ENCODE measurements around the gene FFAR4. TPM values are rescaled to one million over a fixed set of nuclear protein-coding genes. Genes with fewer than 3 reads are reported as not detected.
"Not testable (repeated sequence)": the region's sequence is repeated elsewhere in the genome, so short reads cannot be mapped to it uniquely, and the experiment has no call there.

The FFAR4 gene
- total RNA-seq: not detected

- POLR2A ChIA-PET: no interaction called here
- Mint-ChIP-seq H3K27me3 (peaks cover 55% of the 10 kb centered on the region), H3K36me3 (ENCODE audit: low read depth) (no peaks in the 10 kb centered on the region), H3K9me3 (no peaks in the 10 kb centered on the region), H3K4me1 (no peaks in the 10 kb centered on the region), H3K4me3 (no peak within 1 kb of the TSS), H3K27ac (no peak within 1 kb of the TSS)
- DNase-seq: no peak
- CTCF ChIA-PET: no interaction called here
Observed at GRCh38 chr10:93566435-93567276, at the start of gene FFAR4. TSS of gene FFAR4 (plus strand) at chr10:93566665. CDS start at chr10:93566721, 56 bp downstream.

GRCh38 chr10:93518531-93518930, 47.9 kb upstream of the FFAR4 start:
- POLR2A ChIA-PET: no interaction called here
- H3K4me1 Mint-ChIP-seq: no peaks in the 10 kb centered on the region
- no peak overlapping the region for H3K4me3 Mint-ChIP-seq
- H3K27ac Mint-ChIP-seq: no peak overlapping the region
- CTCF ChIA-PET: interaction anchor here (1.7 kb wide), 1 partner anchor 24 kb away, joined by 4 read pairs; no protein-coding TSS in a partner anchor
- H3K36me3 Mint-ChIP-seq (ENCODE audit: low read depth): peaks cover 81% of the 10 kb centered on the region
- no peaks in the 10 kb centered on the region for H3K27me3 Mint-ChIP-seq
- peaks cover 4% of the 10 kb centered on the region for H3K9me3 Mint-ChIP-seq
- DNase-seq: no peak

- Mint-ChIP-seq H3K4me3 (no peak overlapping the region), H3K4me1 (no peaks in the 10 kb centered on the region), H3K27ac (no peak overlapping the region), H3K9me3 (no peaks in the 10 kb centered on the region), H3K36me3 (ENCODE audit: low read depth) (peaks cover 2% of the 10 kb centered on the region), H3K27me3 (peaks cover 27% of the 10 kb centered on the region)
- POLR2A ChIA-PET: no interaction called here
- DNase-seq: no peak
- CTCF ChIA-PET: interaction anchor here (1.6 kb wide), 1 partner anchor 19 kb away, joined by 3 read pairs; no protein-coding TSS in a partner anchor
Observed at GRCh38 chr10:93535293-93535692, 31.2 kb upstream of the FFAR4 start.

GRCh38 chr10:93540871-93541270, 25.6 kb upstream of the FFAR4 start:
- H3K4me1 Mint-ChIP-seq; POLR2A ChIA-PET; H3K36me3 Mint-ChIP-seq (ENCODE audit: low read depth); H3K27ac Mint-ChIP-seq; CTCF ChIA-PET; H3K4me3 Mint-ChIP-seq; DNase-seq; H3K9me3 Mint-ChIP-seq: not testable (repeated sequence)
- H3K27me3 Mint-ChIP-seq: peaks cover 31% of the 10 kb centered on the region

GRCh38 chr10:93541402-93542357, 24.8 kb upstream of the FFAR4 start:
- DNase-seq: peak; percentile 15
- no peaks in the 10 kb centered on the region for H3K4me1 Mint-ChIP-seq
- H3K9me3 Mint-ChIP-seq: no peaks in the 10 kb centered on the region
- H3K4me3 Mint-ChIP-seq: no peak overlapping the region
- ChIA-PET CTCF (interaction anchor here (0.6 to 1.5 kb wide), 2 partner anchors 23 to 137 kb away, joined by 3 to 4 read pairs; no protein-coding TSS in a partner anchor), POLR2A (no interaction called here)
- peaks cover 34% of the 10 kb centered on the region for H3K27me3 Mint-ChIP-seq
- H3K27ac Mint-ChIP-seq: no peak overlapping the region
- no peaks in the 10 kb centered on the region for H3K36me3 Mint-ChIP-seq (ENCODE audit: low read depth)

GRCh38 chr10:93542358-93542791, 24.1 kb upstream of the FFAR4 start:
- DNase-seq: no peak
- H3K4me1 Mint-ChIP-seq: no peaks in the 10 kb centered on the region
- peaks cover 33% of the 10 kb centered on the region for H3K27me3 Mint-ChIP-seq
- no peaks in the 10 kb centered on the region for H3K9me3 Mint-ChIP-seq
- ChIA-PET POLR2A (no interaction called here), CTCF (interaction anchor here (0.6 to 1.5 kb wide), 2 partner anchors 23 to 137 kb away, joined by 3 to 4 read pairs; no protein-coding TSS in a partner anchor)
- no peak overlapping the region for H3K4me3 Mint-ChIP-seq
- no peak overlapping the region for H3K27ac Mint-ChIP-seq
- no peaks in the 10 kb centered on the region for H3K36me3 Mint-ChIP-seq (ENCODE audit: low read depth)

- POLR2A ChIA-PET; DNase-seq; CTCF ChIA-PET; H3K27me3 Mint-ChIP-seq; H3K4me1 Mint-ChIP-seq; H3K4me3 Mint-ChIP-seq; H3K27ac Mint-ChIP-seq; H3K9me3 Mint-ChIP-seq; H3K36me3 Mint-ChIP-seq (ENCODE audit: low read depth): not testable (repeated sequence)
Observed at GRCh38 chr10:93546995-93547394, 19.5 kb upstream of the FFAR4 start.

GRCh38 chr10:93547522-93547921, 18.9 kb upstream of the FFAR4 start:
- DNase-seq: no peak
- Mint-ChIP-seq H3K4me3 (no peak overlapping the region), H3K27me3 (peaks cover 8% of the 10 kb centered on the region), H3K36me3 (ENCODE audit: low read depth) (no peaks in the 10 kb centered on the region), H3K4me1 (no peaks in the 10 kb centered on the region), H3K9me3 (no peaks in the 10 kb centered on the region), H3K27ac (no peak overlapping the region)
- ChIA-PET POLR2A (no interaction called here), CTCF (no interaction called here)

GRCh38 chr10:93548376-93549071, 17.9 kb upstream of the FFAR4 start:
- H3K27ac Mint-ChIP-seq: no peak overlapping the region
- no peak overlapping the region for H3K4me3 Mint-ChIP-seq
- ChIA-PET CTCF (no interaction called here), POLR2A (no interaction called here)
- H3K9me3 Mint-ChIP-seq: no peaks in the 10 kb centered on the region
- H3K4me1 Mint-ChIP-seq: no peaks in the 10 kb centered on the region
- H3K36me3 Mint-ChIP-seq (ENCODE audit: low read depth): no peaks in the 10 kb centered on the region
- no peak for DNase-seq
- peaks cover 6% of the 10 kb centered on the region for H3K27me3 Mint-ChIP-seq

GRCh38 chr10:93550606-93551005, 15.9 kb upstream of the FFAR4 start:
- H3K4me3 Mint-ChIP-seq: no peak overlapping the region
- no peak overlapping the region for H3K27ac Mint-ChIP-seq
- POLR2A ChIA-PET: no interaction called here
- DNase-seq: no peak
- no peaks in the 10 kb centered on the region for H3K9me3 Mint-ChIP-seq
- H3K36me3 Mint-ChIP-seq (ENCODE audit: low read depth): no peaks in the 10 kb centered on the region
- H3K27me3 Mint-ChIP-seq: peaks cover 6% of the 10 kb centered on the region
- H3K4me1 Mint-ChIP-seq: no peaks in the 10 kb centered on the region
- CTCF ChIA-PET: no interaction called here

GRCh38 chr10:93552780-93553179, 13.7 kb upstream of the FFAR4 start:
- Mint-ChIP-seq H3K4me3 (no peak overlapping the region), H3K9me3 (no peaks in the 10 kb centered on the region), H3K4me1 (no peaks in the 10 kb centered on the region), H3K27me3 (peaks cover 3% of the 10 kb centered on the region), H3K36me3 (ENCODE audit: low read depth) (no peaks in the 10 kb centered on the region), H3K27ac (no peak overlapping the region)
- ChIA-PET POLR2A (no interaction called here), CTCF (interaction anchor here (0.5 kb wide), 1 partner anchor 773 kb away, joined by 3 read pairs; no protein-coding TSS in a partner anchor)
- no peak for DNase-seq

GRCh38 chr10:93553482-93554315, 12.8 kb upstream of the FFAR4 start:
- Mint-ChIP-seq H3K27me3 (no peaks in the 10 kb centered on the region), H3K4me3 (no peak overlapping the region), H3K27ac (no peak overlapping the region), H3K4me1 (no peaks in the 10 kb centered on the region), H3K9me3 (no peaks in the 10 kb centered on the region), H3K36me3 (ENCODE audit: low read depth) (no peaks in the 10 kb centered on the region)
- CTCF ChIA-PET: interaction anchor here (0.5 to 1.8 kb wide), 3 partner anchors 17 to 772 kb away, joined by 3 to 5 read pairs (median 4); no protein-coding TSS in a partner anchor
- no peak for DNase-seq
- POLR2A ChIA-PET: no interaction called here

All from activated CD4-positive, alpha-beta T cell treated with anti-CD3 and anti-CD28 coated beads, Interleukin-2, amount 10 ng/mL, durations not matched to agents 7 days and 5 days (primary cell).